OCI-LY1 (cell line): ENCODE results near the gene NR6A1.

Source experiments
- H2AFZ ChIP-seq: fragments of 200-600 bp; sonication (generic), shearing (Covaris generic); 2 replicates; pipeline ENCODE4 v1.6.0; 2014; ENCODE audit warnings: antibody characterized with exemption, mild to moderate bottlenecking, low read length
- H3F3A ChIP-seq: fragments of 200-600 bp; sonication (generic), shearing (Covaris generic); 2 replicates; pipeline ENCODE4 v1.6.0; 2014; ENCODE audit warnings: mild to moderate bottlenecking, antibody characterized with exemption, low read length, moderate library complexity; ENCODE audit not compliant: insufficient read depth
- H3K27ac ChIP-seq: fragments of 200-600 bp; sonication (generic); 2 replicates; pipeline ENCODE4 v1.5.1; 2014; ENCODE audit warnings: low read length, mixed run types, mild to moderate bottlenecking, low read depth; ENCODE audit not compliant: poor library complexity, severe bottlenecking
- H3K27me3 ChIP-seq: fragments of 200-600 bp; sonication (generic); 2 replicates; pipeline ENCODE4 v1.6.0; 2014; ENCODE audit warnings: antibody characterized with exemption, mild to moderate bottlenecking, low read length, moderate library complexity; ENCODE audit not compliant: insufficient read depth
- H3K36me3 ChIP-seq: fragments of 200-600 bp; sonication (generic); 2 replicates; pipeline ENCODE4 v1.6.1; 2014; ENCODE audit warnings: mild to moderate bottlenecking, antibody characterized with exemption, low read length, moderate library complexity, mixed read lengths; ENCODE audit not compliant: insufficient read depth
- H3K4me1 ChIP-seq: fragments of 200-600 bp; sonication (generic); 2 replicates; pipeline ENCODE4 v1.5.1; 2014; ENCODE audit warnings: mild to moderate bottlenecking, low read length, moderate library complexity; ENCODE audit not compliant: insufficient read depth, severe bottlenecking
- H3K4me2 ChIP-seq: fragments of 200-600 bp; sonication (generic), shearing (Covaris generic); 2 replicates; pipeline ENCODE4 v1.6.1; 2014; ENCODE audit warnings: low read length
- H3K4me3 ChIP-seq: fragments of 200-600 bp; sonication (generic); 2 replicates; pipeline ENCODE4 v1.5.1; 2014; ENCODE audit warnings: low read length, low read depth, mild to moderate bottlenecking, mixed read lengths; ENCODE audit not compliant: poor library complexity, severe bottlenecking
- H3K79me2 ChIP-seq: fragments of 200-600 bp; shearing (Covaris generic); 2 replicates; pipeline ENCODE4 v1.6.1; 2016; ENCODE audit warnings: mixed run types, low read length, mixed read lengths; ENCODE audit not compliant: insufficient read depth
- H3K9ac ChIP-seq: fragments of 200-600 bp; sonication (generic), shearing (Covaris generic); 2 replicates; pipeline ENCODE4 v1.6.1; 2014; ENCODE audit warnings: mild to moderate bottlenecking, low read length, mixed read lengths
- H3K9me2 ChIP-seq: fragments of 200-600 bp; sonication (generic), shearing (Covaris generic); 2 replicates; pipeline ENCODE4 v1.6.1; 2014; ENCODE audit warnings: low read depth, mild to moderate bottlenecking, low read length, mixed read lengths
- H3K9me3 ChIP-seq: fragments of 200-600 bp; shearing (Covaris generic); 2 replicates; pipeline ENCODE4 v1.6.1; 2014; ENCODE audit warnings: low read length, mixed read lengths
- H4K20me1 ChIP-seq: fragments of 200-600 bp; sonication (generic), shearing (Covaris generic); 2 replicates; pipeline ENCODE4 v1.6.0; 2016; ENCODE audit warnings: mild to moderate bottlenecking, low read length; ENCODE audit not compliant: insufficient read depth
- EZH2 ChIP-seq: fragments of 200-600 bp; sonication (generic), shearing (Covaris generic); IDR thresholded peaks from 2 replicates; pipeline ENCODE4 v1.8.0; 2017; ENCODE audit warnings: borderline replicate concordance, mixed run types, mild to moderate bottlenecking, antibody characterized with exemption, low read length, moderate library complexity, mixed read lengths
- TF ChIP-seq, protein P1 (sequence below): fragments of 200-600 bp; sonication (generic), shearing (Covaris generic); IDR thresholded peaks from 2 replicates; pipeline ENCODE4 v1.5.1; 2017; ENCODE audit warnings: mild to moderate bottlenecking, antibody characterized with exemption, low read length, moderate library complexity, mixed read lengths

NR6A1 gene

DNA sequence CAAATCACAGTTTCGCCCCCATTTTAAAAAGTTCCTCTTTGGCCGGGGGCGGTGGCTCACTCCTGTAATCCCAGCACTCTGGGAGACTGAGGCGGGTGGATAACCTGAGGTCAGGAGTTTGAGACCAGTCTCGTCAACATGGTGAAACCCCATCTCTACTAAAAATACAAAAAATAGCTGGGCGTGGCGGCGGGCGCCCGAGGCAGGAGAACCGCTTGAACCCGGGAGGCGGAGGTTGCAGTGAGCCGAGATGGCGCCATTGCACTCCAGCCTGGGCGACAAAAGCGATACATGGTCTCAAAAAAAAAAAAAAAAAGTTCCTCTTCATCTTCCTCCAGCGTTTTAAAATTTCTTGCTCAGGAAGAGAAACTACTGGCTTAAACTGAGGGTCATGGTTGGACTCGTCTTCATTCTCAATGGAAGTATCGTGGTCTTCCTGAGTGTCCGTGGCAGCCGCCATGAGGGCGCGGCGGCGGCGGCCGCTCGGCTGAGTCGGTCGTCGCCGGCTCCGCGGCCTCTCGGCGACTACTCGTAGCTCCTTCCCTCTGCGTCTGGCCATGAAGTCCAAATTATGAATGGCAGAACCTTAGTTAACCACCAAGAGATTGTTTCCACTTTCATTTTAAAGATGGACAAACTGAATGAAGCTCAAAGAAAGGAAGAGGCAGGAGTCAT is 171.9 kb downstream of the NR6A1 start:
- Histone ChIP-seq H4K20me1 (no peaks in the 10 kb centered on the region), H3K9ac (no peak overlapping the region), H3K79me2 (no peaks in the 10 kb centered on the region), H3K27me3 (no peaks in the 10 kb centered on the region), H3K4me3 (no peak overlapping the region), H2AFZ (no peak overlapping the region), H3K4me2 (no peak overlapping the region), H3F3A (no peaks in the 10 kb centered on the region), H3K4me1 (no peaks in the 10 kb centered on the region), H3K36me3 (no peaks in the 10 kb centered on the region), H3K9me3 (no peaks in the 10 kb centered on the region), H3K27ac (no peak overlapping the region), H3K9me2 (no peaks in the 10 kb centered on the region)
- TF ChIP-seq EZH2 = no peak
- TF ChIP-seq, protein P1, sequence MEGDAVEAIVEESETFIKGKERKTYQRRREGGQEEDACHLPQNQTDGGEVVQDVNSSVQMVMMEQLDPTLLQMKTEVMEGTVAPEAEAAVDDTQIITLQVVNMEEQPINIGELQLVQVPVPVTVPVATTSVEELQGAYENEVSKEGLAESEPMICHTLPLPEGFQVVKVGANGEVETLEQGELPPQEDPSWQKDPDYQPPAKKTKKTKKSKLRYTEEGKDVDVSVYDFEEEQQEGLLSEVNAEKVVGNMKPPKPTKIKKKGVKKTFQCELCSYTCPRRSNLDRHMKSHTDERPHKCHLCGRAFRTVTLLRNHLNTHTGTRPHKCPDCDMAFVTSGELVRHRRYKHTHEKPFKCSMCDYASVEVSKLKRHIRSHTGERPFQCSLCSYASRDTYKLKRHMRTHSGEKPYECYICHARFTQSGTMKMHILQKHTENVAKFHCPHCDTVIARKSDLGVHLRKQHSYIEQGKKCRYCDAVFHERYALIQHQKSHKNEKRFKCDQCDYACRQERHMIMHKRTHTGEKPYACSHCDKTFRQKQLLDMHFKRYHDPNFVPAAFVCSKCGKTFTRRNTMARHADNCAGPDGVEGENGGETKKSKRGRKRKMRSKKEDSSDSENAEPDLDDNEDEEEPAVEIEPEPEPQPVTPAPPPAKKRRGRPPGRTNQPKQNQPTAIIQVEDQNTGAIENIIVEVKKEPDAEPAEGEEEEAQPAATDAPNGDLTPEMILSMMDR = no peak

DNA sequence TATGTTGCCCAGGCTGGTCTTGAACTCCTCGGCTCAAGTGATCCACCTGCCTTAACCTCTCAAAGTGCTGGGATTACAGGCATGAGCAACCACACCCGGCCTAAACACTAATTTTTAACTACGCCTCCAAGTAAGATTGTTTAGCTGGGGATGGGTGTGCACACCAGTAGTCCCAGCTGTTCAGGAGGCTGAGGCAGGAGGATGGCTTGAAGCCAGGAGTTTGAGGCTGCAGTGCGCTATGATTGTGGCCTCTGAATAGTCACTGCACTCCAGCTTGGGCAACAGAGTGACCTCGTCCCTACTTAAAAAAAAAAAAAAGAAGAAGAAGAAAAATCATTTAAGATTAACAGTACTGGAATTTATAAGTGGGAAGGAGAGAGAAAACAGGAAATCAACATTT is 173.1 kb downstream of the NR6A1 start:
- H3K4me2 ChIP-seq = no peak overlapping the region
- TF ChIP-seq EZH2 = no peak
- TF ChIP-seq, protein P1 = no peak
- H3K27me3 ChIP-seq = no peaks in the 10 kb centered on the region
- no peak overlapping the region for H3K4me3 ChIP-seq
- H3K9ac ChIP-seq = no peak overlapping the region
- H2AFZ ChIP-seq = no peak overlapping the region
- H4K20me1 ChIP-seq = no peaks in the 10 kb centered on the region
- no peaks in the 10 kb centered on the region for H3F3A ChIP-seq
- H3K4me1 ChIP-seq = no peaks in the 10 kb centered on the region
- H3K27ac ChIP-seq = no peak overlapping the region
- H3K36me3 ChIP-seq = no peaks in the 10 kb centered on the region
- H3K9me3 ChIP-seq = no peaks in the 10 kb centered on the region
- H3K79me2 ChIP-seq = no peaks in the 10 kb centered on the region
- no peaks in the 10 kb centered on the region for H3K9me2 ChIP-seq

DNA sequence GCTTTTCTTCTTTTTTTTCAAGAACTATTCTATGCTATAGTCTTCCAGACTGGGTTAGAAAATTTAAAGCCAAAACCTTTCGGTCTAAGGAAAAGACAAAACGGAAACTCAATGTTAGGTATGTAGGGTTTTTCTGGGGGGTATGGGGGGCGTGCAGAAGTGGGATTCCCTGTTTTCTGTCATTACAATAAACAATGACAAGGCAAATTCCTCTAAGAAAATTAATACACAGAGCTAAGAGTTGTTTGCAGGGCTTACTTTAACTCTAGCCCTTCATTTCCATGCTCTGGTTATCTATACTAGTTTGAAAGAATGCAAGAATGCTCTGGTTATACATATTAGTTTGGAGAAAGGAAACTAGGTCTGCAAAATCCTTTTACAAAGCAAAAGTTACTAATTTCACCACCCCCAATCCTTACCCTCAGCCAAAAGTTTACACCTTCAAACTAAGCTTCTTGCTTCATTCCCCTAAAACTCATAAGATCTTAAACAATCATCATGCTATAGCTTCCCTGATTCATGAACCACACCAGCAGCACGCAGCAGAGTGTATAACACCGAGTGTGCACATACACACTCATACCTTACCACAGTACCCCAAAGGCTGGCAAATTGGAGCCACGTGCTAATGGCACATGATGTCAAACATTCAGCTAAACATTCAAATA is 174.8 kb downstream of the NR6A1 start:
- Histone ChIP-seq H3K9ac (no peak overlapping the region), H3K79me2 (no peaks in the 10 kb centered on the region), H3K27me3 (no peaks in the 10 kb centered on the region), H2AFZ (no peak overlapping the region), H3F3A (no peaks in the 10 kb centered on the region), H3K27ac (no peak overlapping the region), H3K9me2 (no peaks in the 10 kb centered on the region), H3K4me1 (no peaks in the 10 kb centered on the region), H3K4me2 (no peak overlapping the region), H4K20me1 (no peaks in the 10 kb centered on the region), H3K4me3 (no peak overlapping the region), H3K9me3 (no peaks in the 10 kb centered on the region), H3K36me3 (no peaks in the 10 kb centered on the region)
- TF ChIP-seq EZH2 = no peak
- TF ChIP-seq, protein P1 = no peak
